ENCODE data around the gene HOGA1. TPM values are rescaled to one million over a fixed set of nuclear protein-coding genes. Genes with fewer than 3 reads are reported as not detected.
A peak's percentile ranks its signal among the peaks of the same experiment; 100 is the strongest.

The HOGA1 gene
- total and polyA plus RNA-seq, 8 donors, result 0.85 to 2.2 (median 1.3) TPM

GRCh38 chr10:97548828-97549455 is 35.2 kb upstream of the HOGA1 start:
- Histone ChIP-seq H3K27me3 (no peaks in the 10 kb centered on the region), H3K4me3 (no peak overlapping the region), H3K36me3 (no peaks in the 10 kb centered on the region), H3K4me1 (peaks cover 5 to 33% of the 10 kb centered on the region in 2 donors), H3K9me3 (no peaks in the 10 kb centered on the region), H3K27ac (no peak overlapping the region)
- peak in 2 of 4 donors; percentile 21 to 55 for DNase-seq
- ATAC-seq, result no peak
- intact Hi-C loops (cut with DNase I), result no loop called here
- no peak for TF ChIP-seq CTCF (IDR thresholded peaks at IDR 0.05)

- DNase-seq (peak in 3 of 4 donors; percentile 32 to 50 (median 38)), ATAC-seq (peak; percentile 46)
- Histone ChIP-seq H3K36me3 (no peaks in the 10 kb centered on the region), H3K9me3 (no peaks in the 10 kb centered on the region), H3K27me3 (no peaks in the 10 kb centered on the region), H3K4me1 (peaks cover 0 to 25% of the 10 kb centered on the region in 2 donors), H3K27ac (peak overlapping the region; percentile 24), H3K4me3 (no peak overlapping the region)
- TF ChIP-seq CTCF (IDR thresholded peaks at IDR 0.05), result no peak
- intact Hi-C loops (cut with DNase I), result loop anchor here in 1 of 2 donors (5.0 kb wide), 1 partner anchor 87 kb away; no protein-coding TSS in a partner anchor
Observed at GRCh38 chr10:97549587-97550322, 34.4 kb upstream of the HOGA1 start.

- Histone ChIP-seq H3K27me3 (no peaks in the 10 kb centered on the region), H3K36me3 (no peaks in the 10 kb centered on the region), H3K4me1 (peaks cover 0 to 25% of the 10 kb centered on the region in 2 donors), H3K9me3 (peaks cover 0 to 3% of the 10 kb centered on the region in 2 donors), H3K27ac (peak overlapping the region in 1 of 2 donors; percentile 24), H3K4me3 (no peak overlapping the region)
- intact Hi-C loops (cut with DNase I), result loop anchor here in 1 of 2 donors (5.0 kb wide), 1 partner anchor 88 kb away; no protein-coding TSS in a partner anchor
- no peak for TF ChIP-seq CTCF (IDR thresholded peaks at IDR 0.05)
- DNase-seq, result peak in 2 of 4 donors; percentile 29 to 71
- ATAC-seq, result no peak
Observed at GRCh38 chr10:97550336-97551149, 33.6 kb upstream of the HOGA1 start.

GRCh38 chr10:97551271-97551670 is 32.9 kb upstream of the HOGA1 start:
- no peaks in the 10 kb centered on the region for H3K27me3 ChIP-seq
- H3K9me3 ChIP-seq, result peaks cover 0 to 3% of the 10 kb centered on the region in 2 donors
- no peaks in the 10 kb centered on the region for H3K36me3 ChIP-seq
- ATAC-seq (no peak), DNase-seq (peak in 2 of 4 donors; percentile 11 to 20)
- TF ChIP-seq CTCF (IDR thresholded peaks at IDR 0.05), result no peak
- H3K4me1 ChIP-seq, result peaks cover 0 to 22% of the 10 kb centered on the region in 2 donors
- H3K27ac ChIP-seq, result no peak overlapping the region
- H3K4me3 ChIP-seq, result no peak overlapping the region
- intact Hi-C loops (cut with DNase I), result loop anchor here in 1 of 2 donors (5.0 kb wide), 1 partner anchor 89 kb away; no protein-coding TSS in a partner anchor

Measured in left lung (tissue), 10 donors.